Inferior parietal cortex (tissue), 1 donor: ENCODE measurements around the gene LYPD6B.

Experiments
- DNase-seq: peaks from one replicate; pipeline ENCODE4 v3.0.0-alpha.2; 2016; ENCODE audit errors: extremely low spot score

Gene LYPD6B

GRCh38 chr2:149156971-149157740, 118.7 kb downstream of the LYPD6B start:
- no peak for DNase-seq

GRCh38 chr2:149158957-149159356, 120.5 kb downstream of the LYPD6B start:
- no peak for DNase-seq

- no peak for DNase-seq
Observed at GRCh38 chr2:149160195-149160594, 121.7 kb downstream of the LYPD6B start.

GRCh38 chr2:149160701-149161217, 122.3 kb downstream of the LYPD6B start:
- DNase-seq: no peak

GRCh38 chr2:149161481-149162225, 123.2 kb downstream of the LYPD6B start:
- no peak for DNase-seq

GRCh38 chr2:149164296-149164695, 125.8 kb downstream of the LYPD6B start:
- no peak for DNase-seq

GRCh38 chr2:149164827-149165226, 126.3 kb downstream of the LYPD6B start:
- no peak for DNase-seq

GRCh38 chr2:149167001-149167780, 128.7 kb downstream of the LYPD6B start:
- no peak for DNase-seq

- DNase-seq: no peak
Observed at GRCh38 chr2:149167941-149168340, 129.4 kb downstream of the LYPD6B start.

GRCh38 chr2:149169656-149170055, 131.2 kb downstream of the LYPD6B start:
- no peak for DNase-seq

- DNase-seq: no peak
Observed at GRCh38 chr2:149170156-149170555, 131.7 kb downstream of the LYPD6B start.

GRCh38 chr2:149170911-149171310, 132.4 kb downstream of the LYPD6B start:
- no peak for DNase-seq

GRCh38 chr2:149173220-149173619, 134.7 kb downstream of the LYPD6B start:
- no peak for DNase-seq

- DNase-seq: no peak
Observed at GRCh38 chr2:149175956-149176355, 137.5 kb downstream of the LYPD6B start.

- DNase-seq: no peak
Observed at GRCh38 chr2:149178612-149179011, 140.1 kb downstream of the LYPD6B start.

- no peak for DNase-seq
Observed at GRCh38 chr2:149180226-149180875, 141.9 kb downstream of the LYPD6B start.

- no peak for DNase-seq
Observed at GRCh38 chr2:149183187-149183586, 144.7 kb downstream of the LYPD6B start.

GRCh38 chr2:149184991-149185390, 146.5 kb downstream of the LYPD6B start:
- no peak for DNase-seq

- DNase-seq: no peak
Observed at GRCh38 chr2:149185942-149186490, 147.5 kb downstream of the LYPD6B start.

- DNase-seq: no peak
Observed at GRCh38 chr2:149187057-149187456, 148.6 kb downstream of the LYPD6B start.

- no peak for DNase-seq
Observed at GRCh38 chr2:149188291-149188690, 149.8 kb downstream of the LYPD6B start.
